HG02798 (cell line): ENCODE results near the gene RERE.

Experiments used
- ATAC-seq: cut with Tn5 transposase; IDR thresholded peaks from one replicate; pipeline ENCODE4 v1.9.1; 2021; ENCODE audit warnings: mild to moderate bottlenecking; ENCODE audit not compliant: unreplicated experiment, poor library complexity

RERE gene

DNA sequence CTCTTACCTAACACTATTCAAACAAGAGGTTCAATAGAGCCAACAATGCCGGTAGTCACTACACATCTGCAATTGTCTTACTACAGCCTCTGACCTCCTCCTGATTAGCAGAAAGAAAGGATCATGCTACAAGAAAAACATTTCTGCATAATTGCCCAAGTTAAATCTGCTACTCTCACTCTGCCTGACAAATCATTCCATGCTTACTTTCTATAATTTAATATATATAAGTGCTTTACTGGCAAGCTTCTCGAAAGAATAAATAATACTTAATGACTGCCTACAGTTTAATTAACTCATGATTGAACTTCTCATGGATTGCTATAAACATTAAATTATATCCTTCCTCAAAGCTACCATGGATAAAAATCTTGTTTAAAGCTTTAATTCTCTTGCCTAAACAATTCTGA is 343.5 kb downstream of the RERE start:
- no peak for ATAC-seq

DNA sequence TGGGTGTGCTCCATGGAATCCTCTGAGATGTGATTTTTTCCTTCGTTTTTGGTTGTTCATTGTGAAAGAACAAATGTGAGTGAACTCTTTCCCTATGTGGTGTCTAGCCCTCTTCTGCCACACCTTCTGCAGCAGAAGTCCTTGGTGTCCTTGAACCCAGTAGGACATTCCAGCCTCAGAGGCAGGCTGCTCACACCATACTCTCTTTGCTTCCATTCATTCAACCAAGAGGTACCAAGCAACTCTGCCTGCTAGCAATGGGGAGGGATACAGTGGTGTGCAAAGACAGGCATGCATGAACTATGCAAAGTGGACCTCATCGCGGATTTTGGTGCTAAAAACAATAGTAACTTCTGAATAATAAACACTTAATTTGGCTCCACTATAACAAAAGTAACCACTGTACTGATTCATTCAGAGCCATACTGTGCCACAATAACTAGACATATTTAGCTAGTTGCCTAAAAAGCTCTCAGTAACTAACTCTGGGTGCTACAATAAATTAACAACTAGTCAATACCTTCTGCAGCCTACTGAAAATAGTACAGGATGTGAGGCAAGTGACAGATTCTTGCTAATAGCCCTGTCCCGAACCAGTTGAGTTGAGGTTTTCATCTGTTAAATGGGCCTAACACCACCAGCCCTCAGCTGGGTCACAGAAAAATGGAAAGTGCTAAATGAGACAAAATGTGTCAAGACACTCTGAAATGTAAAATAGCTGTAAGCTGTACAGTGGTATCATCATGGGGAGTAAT is 344.1 kb downstream of the RERE start:
- ATAC-seq: no peak

DNA sequence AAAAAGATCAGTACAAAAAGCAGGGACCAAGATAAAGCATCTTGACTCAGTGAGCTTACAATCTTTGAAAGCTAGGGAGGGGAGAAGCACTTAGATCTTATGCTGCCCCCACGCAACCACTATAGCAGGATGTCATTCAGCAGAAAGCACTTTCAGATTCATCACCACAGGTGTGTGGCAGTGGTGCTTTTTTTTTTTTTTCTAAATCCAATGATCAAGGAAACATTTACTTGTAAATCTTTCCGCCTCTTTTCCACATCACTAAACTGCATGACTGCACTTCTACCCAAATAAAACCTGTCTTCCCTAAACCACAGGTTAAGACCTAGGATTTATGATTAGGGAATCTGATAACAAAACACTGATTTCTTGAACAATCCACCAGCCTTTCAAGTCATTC is 344.8 kb downstream of the RERE start:
- no peak for ATAC-seq

DNA sequence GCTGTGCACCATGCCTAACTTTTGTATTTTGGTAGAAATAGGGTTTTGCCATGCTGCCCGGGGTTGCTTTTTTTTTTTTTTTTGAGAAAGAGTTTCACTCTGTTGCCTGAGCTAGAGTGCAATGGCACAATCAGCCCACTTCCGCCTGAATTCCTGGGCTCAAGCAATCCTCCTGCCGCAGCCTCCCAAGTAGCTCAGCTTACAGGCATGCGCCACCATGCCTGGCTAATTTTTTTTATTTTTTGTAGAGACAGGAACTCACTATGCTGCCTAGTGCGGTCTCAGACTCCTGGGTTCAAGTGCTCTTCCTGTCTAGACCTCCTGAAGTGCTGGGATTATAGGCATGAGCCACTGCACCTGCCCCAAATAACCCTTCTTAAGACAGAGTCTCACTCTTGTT is 346.0 kb downstream of the RERE start:
- ATAC-seq: no peak

DNA sequence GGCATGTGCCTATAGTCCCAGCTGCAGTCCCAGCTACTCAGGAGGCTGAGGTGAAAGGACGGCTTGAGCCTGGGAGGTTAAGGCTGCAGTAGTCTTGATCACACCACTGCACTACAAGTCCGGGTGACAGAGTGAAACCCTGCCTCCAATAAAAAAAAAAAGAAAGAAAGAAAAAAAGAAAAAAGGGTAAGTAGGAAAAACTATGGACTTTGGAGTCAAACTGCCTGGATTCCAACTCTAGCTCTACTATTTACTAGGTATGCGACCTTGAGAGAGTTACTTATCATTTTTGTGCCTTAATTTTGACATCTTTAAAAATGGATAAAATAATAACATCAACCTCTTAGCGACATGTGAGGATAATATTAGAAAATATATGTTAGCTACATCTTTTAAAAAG is 348.7 kb downstream of the RERE start:
- no peak for ATAC-seq

DNA sequence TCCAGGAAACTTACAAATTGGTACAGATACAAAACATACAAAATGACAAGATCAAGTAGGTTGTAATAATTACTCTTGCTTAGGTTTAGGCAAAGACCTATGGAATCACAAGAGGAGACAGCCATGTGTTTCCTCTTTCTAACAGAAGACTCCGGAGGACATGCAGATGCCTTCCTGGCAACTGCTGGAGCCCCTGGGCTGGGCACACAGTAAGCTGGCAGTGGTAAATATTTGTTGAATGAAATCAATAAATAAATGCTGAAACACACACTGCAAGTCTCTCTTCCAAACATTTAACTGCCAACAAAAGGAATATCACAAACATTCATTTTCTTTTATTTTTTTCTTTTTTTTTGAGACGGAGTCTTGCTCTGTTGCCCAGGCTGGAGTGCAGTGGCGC is 350.1 kb downstream of the RERE start:
- no peak for ATAC-seq

DNA sequence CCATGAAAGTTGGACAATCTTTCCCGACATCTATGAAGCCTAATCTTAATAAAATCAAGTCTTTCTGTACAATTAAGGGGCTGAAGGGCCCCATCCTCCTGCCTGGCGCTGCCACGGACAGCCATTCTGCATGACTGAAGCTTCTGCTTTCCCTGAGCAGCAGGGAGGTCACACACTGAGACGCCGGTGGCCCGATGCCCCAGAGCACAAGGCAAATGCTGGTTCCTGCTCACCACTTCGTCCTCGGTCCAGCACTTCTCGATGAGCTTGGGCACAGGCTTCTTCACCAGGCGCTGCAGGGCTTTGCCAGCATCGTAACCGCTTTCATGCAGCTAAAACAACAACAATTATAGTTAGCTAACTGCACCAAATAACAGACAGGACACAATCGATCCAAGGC is 351.7 kb downstream of the RERE start:
- ATAC-seq: no peak

DNA sequence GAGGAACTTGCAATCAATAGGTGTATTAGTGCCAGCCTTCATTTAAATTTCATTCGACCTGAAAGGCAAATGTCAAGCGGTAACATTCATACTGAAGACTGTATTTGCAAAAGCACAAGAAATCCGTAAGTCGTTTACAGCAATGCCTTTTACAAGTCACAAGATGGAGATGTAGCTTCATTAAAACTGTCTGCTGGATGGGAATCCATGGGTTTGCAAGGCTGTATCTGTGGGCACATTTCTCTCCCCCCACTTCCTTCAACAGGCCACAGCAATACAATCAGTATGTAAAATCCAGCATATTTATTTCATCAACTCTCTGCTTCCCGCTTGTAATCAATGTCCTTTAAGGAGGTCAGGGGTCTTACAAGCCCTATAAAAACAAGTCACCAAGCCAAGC is 352.4 kb downstream of the RERE start:
- ATAC-seq: no peak

DNA sequence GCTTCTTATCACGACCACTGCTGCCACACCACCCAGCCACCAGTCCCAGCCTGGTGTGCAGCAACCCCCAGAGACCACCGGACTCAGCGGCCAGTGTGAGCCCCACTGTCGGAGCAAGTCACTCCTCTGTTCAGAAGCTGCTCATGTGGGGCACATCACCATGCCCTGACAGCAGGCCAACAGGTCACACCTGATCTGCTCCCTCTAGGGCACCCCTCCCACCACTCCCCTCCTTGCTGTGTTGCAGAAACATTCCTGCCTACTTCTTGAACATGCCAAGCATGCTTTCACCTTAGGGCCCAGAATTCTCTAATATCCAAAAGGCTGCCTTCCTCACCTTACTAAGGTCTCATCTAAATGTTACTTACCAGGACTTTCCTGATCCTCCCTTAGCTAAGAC is 353.1 kb downstream of the RERE start:
- no peak for ATAC-seq

DNA sequence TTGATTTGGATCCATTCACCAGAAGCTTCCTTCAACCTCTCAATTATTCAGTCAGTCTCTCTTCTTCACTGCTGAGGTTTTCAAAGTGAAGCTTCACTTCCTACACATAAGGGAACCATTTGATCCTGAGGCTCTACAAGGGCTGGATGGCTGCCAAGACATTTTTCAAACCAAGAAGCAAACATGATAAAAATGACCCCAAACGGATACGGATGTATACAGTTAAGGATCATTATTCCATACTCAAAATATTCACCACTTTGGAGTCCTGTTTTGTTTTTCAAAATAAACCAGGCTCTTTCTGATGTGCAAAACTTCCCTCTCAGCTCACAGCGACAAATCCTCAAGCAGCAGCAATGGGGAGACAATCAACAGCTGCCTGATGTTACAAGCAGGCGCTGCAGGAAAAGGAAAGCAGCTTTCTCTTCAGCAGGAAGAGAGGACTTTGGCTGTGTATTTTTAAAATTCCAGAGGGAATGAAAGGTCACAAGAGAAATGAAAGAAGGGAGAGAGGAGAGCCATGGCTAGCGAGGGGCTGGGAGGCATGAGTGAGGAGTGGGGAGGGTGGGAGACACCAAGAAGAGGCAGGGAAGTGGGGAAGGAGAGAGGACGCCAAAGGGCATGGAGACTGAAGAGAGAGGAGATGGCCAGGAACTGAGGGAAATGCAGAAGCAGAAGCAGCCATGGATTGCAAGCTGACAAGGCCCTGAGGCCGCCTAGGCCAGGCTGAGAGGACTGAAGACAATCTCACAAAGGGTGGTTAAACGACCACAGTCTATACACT is 354.1 kb downstream of the RERE start:
- no peak for ATAC-seq

DNA sequence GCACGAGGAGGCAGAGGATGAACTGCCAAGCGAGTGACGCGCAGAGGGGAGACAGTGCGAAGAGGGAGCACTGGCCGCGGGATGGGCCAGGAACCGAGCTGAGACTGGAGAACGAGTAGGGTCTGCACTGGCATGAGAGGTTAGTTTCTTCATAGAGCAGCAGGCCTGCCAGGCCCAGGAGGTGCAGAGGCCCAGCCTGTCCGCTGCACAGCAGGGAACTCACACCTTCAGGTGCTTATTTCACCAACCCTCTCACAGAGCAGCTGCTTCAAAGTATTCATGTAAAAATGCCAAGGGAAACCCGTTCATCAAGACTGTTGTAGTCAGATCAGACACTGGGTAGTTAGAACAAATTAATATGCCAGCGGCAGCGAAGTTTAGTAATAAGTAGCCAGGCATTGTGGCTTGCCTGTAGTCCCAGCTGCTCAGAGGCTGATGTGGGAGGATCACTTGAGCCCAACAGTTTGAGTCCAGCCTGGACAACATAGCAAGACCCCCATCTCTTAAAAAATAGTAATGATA is 355.0 kb downstream of the RERE start:
- no peak for ATAC-seq

DNA sequence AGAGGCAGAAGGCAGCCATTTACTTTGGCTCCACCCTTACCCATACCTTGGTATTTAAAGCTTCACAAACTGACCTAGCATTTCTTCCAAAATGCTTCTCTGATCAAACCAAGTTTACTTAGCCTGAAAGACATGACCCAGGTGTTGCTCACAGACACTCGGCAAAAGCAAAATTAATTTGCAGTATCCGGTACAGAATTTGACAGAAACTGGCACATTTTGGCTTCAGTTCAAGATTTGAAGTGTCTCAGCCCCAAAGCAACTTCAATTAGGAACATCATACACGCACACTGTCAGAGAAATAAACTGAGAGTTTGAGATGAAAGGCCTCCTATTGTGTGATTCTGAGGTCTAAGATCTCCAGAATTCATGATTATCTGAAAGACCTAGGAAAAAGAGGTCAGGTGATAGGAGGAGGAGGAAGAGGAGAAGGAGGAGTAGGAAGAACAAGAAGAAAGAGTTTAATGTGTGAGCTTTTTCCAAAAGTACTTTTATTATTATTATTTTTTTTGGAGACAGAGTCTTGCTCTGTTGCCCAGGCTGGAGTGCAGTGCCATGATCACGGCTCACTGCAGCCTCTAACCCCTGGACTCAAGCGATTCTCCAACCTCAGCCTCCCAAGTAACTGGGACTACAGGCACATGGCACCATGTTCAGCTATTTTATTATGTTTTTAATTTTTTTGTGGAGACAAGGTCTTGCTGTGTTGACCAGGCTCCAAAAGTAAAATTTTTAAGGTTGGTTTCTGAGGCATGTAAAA is 355.9 kb downstream of the RERE start:
- ATAC-seq: no peak

DNA sequence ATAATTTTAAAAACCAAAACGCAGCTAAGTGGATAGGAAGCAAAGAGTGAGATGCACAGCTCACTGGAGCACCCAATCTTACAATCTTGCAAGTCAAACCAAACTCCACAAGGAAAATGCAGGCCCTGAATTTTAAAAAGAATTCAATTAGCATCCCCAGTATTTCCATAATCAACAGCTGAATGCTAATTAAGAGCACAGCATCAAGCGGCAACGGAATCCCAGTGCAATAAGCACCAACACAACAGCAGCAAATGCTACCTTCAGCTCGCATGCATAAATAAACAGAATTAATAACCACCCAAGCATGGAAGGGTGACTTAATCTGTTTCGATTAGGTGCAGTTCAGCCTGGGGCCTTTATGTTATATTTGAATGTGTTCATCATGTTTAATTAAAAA is 356.7 kb downstream of the RERE start:
- ATAC-seq: no peak

DNA sequence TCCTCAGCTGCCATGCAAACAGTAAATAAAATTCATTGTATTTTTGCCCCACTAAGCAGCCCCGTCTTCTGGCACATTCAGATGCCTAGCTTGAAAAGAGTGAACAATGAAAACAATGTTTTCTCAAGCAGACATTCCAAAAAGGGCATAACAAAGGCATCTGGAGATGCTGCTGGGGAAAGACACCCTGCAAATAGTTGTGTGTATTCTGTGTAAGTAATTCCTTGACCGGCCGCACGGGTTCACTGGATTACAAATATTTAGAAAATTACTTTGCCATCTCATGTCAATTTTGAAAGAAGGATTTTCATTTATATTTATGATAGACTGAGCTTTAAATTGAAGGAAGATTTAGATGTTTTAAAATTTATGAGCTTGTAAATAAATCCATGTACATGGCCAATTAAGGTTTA is 357.3 kb downstream of the RERE start:
- no peak for ATAC-seq

DNA sequence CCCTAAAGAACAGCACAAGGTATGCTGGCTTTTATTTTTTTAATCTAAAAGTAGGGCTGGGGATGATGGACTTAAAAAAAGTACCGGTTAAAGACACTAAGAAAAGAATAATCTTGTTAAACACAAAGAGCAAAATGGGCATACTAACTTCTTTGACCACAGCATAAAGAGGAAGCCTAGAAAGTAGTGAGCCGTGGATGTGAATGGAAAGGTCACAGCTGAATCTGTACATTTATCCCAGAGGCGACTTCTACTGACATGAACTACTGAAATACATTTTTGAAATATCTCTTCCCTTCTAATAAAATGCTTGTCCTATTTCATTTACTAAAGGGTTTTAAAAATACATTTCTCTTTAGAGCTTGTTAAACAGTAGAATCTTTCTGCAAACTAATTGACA is 358.8 kb downstream of the RERE start:
- no peak for ATAC-seq

DNA sequence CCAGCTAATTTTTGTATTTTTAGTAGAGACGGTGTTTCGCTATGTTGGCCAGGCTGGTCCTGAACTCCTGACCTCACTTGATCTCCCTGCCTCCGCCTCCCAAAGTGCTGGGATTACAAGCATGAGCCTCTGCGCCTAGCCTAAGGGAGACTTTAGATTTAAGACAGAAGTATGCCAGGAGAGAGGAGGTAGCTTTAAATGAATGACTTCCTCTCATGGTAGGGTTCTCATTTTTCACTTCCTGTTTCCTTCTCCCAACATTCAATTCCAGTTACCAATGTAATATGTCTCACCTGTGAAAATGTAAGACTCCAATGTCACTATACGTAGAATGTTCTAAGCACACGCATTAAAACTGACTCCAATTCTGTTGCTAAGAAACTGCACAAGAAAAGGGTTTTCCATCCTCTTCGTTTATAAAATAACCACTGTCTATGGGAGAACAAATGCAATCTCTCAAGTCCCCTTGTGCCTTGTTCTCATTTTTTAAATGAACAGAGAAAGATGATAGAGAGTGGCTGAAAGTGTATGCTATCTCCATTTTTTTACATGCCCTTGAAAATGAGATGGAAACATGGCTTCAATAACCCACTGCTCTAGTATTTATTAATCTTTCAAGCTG is 359.6 kb downstream of the RERE start:
- ATAC-seq: no peak

DNA sequence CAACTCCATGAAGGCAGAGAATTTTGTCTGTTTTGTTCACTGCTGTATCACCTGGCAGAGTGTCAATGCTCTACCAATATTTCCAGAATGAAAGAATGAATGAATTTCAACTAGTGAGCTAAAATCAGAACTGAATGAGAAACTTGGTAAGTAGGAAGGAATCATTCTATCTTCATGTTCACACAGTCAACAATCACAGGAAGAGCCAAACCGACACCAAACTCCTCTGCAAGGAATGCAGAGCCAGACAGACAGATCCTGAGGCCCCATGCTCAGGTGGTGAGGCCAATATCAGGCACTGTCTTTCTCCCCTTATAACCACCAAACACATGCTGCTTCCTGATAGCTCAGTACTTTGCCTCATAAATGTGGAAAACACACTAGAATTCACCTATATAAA is 360.4 kb downstream of the RERE start:
- no peak for ATAC-seq

DNA sequence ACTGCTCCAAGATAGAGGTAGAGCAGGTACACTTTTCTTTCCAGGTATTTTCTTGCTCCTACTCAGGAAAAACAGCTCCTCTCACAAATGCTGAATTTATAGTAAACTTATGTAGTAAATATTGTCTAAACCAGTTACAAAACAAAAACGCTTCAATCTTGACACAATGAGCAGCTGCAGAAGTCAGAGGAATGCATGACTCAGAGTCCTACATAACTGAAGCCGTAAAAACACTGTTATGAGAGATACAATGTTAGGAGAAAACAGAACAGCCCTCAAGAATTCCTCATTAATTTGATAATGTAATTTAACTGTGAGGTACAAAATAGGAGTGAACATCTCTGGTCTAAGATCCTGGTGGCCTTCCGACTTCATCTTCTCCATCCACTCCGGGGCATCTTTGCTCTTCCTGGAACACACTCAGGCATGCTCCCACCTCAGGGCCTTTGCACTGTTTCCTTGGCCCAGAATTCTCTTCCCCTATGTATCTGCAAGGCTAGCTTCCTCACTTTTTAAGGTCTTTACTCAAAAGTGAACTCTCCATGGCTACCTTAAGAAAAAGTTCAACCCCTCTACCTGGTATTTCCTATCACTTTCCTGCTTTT is 361.0 kb downstream of the RERE start:
- no peak for ATAC-seq

DNA sequence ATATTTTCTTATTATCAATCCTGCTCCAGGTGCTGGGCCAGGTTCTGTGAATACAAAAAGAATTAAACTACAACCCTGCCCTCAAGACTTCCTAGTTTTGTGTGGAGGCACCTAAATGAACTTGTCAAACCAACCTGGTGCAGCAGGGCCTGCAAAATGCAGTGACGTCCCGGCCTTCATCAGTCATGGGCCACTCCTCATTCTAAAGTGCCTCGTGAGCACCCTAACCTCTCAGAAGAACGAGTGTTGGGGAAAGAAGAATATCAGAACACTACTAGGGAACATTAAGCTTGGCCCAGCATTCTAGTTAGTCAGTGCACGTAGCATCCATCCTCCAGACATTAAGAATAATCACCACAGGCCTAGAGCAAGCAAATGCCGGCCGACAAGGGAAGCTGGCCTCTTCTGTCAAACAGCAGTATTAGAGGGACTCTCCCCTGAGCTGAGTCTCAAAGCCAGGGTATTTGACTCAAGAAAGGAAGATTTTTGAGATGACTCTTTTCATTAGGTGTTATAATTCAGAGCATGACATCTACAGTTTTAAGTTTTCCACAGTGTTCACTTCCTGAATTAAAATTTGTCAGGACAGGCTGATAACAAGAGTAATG is 361.6 kb downstream of the RERE start:
- ATAC-seq: no peak

DNA sequence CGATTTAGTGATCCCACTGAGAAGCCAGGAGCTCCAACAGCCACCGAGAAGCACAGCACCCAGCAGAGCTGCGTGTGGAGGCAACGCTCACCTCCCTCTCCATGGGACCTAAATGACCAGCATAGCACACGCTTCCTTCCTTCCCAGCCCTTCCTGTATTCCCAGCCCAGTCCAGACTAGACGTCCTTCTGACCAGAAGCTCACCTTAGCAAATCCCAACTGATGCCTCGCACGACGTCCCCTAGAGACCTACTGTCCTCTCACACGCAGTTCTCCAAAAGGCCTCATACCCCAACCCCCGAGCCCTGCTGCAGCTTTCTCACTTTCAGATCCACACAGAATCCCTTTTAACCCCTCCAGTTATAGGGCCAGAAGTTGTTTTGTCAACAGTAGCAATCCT is 367.1 kb downstream of the RERE start:
- no peak for ATAC-seq
